IPS DF 4.7 (cell line): Measurements from ENCODE around the gene SHCBP1.

ENCODE experiments used
- DNase-seq: peaks from one replicate; pipeline ENCODE4 v3.0.0-alpha.2; 2013; ENCODE audit warnings: low spot score; ENCODE audit errors: extremely low read depth

The SHCBP1 gene

GRCh38 chr16:46618516-46618915 lies 2.7 kb downstream of the SHCBP1 start:
- DNase-seq = no peak

- no peak for DNase-seq
Observed at GRCh38 chr16:46614006-46614405, 7.2 kb downstream of the SHCBP1 start.

- no peak for DNase-seq
Observed at GRCh38 chr16:46613352-46613751, 7.8 kb downstream of the SHCBP1 start.

GRCh38 chr16:46612121-46612520 lies 9.1 kb downstream of the SHCBP1 start:
- DNase-seq = no peak

- no peak for DNase-seq
Observed at GRCh38 chr16:46607529-46607928, 13.7 kb downstream of the SHCBP1 start.

- no peak for DNase-seq
Observed at GRCh38 chr16:46606231-46606630, 14.9 kb downstream of the SHCBP1 start.

- no peak for DNase-seq
Observed at GRCh38 chr16:46591257-46591656, 29.9 kb downstream of the SHCBP1 start.

GRCh38 chr16:46586011-46586577 lies 35.1 kb downstream of the SHCBP1 start:
- DNase-seq = no peak

GRCh38 chr16:46583036-46583435 lies 38.1 kb downstream of the SHCBP1 start:
- DNase-seq = no peak

GRCh38 chr16:46582313-46582712 lies 38.9 kb downstream of the SHCBP1 start:
- no peak for DNase-seq

GRCh38 chr16:46577988-46578579 lies 43.1 kb downstream of the SHCBP1 start:
- no peak for DNase-seq

GRCh38 chr16:46573834-46574159 lies 47.4 kb downstream of the SHCBP1 start:
- DNase-seq = no peak

GRCh38 chr16:46573008-46573833 lies 48.0 kb downstream of the SHCBP1 start:
- no peak for DNase-seq

GRCh38 chr16:46569231-46569735 lies 51.9 kb downstream of the SHCBP1 start:
- no peak for DNase-seq

GRCh38 chr16:46568472-46569230 lies 52.5 kb downstream of the SHCBP1 start:
- DNase-seq = no peak

GRCh38 chr16:46562979-46563378 lies 58.2 kb downstream of the SHCBP1 start:
- no peak for DNase-seq

- no peak for DNase-seq
Observed at GRCh38 chr16:46558018-46558417, 63.2 kb downstream of the SHCBP1 start.

- no peak for DNase-seq
Observed at GRCh38 chr16:46555951-46556350, 65.2 kb downstream of the SHCBP1 start.

GRCh38 chr16:46554435-46554834 lies 66.7 kb downstream of the SHCBP1 start:
- DNase-seq = peak; percentile 19

GRCh38 chr16:46549477-46549876 lies 71.7 kb downstream of the SHCBP1 start:
- DNase-seq = no peak
